OCI-LY7 (cell line): ENCODE data around the gene ZNF699. TPM values are rescaled to one million over a fixed set of nuclear protein-coding genes. Genes with fewer than 3 reads are reported as not detected.

Experiments used
- BruUV-seq: library from RNA; stranded (reverse); fragments of 400-500 nt; replicated peaks from 2 replicates; lab custom pipeline; 2021; lab: Mats Ljungman, UMichigan
- CTCF ChIA-PET: fragments of 300-600 bp; sonication (Branson Sonifier 250); formaldehyde crosslinking; loops from one replicate; lab custom pipeline; 2022; ENCODE audit warnings: antibody characterized with exemption; ENCODE audit not compliant: unreplicated experiment; lab: Charles Lee
- POLR2A ChIA-PET: fragments of 300-600 bp; sonication (Branson Sonifier 250); formaldehyde crosslinking; loops from one replicate; lab custom pipeline; 2022; ENCODE audit warnings: antibody characterized with exemption; lab: Charles Lee
- DNase-seq: peaks from one replicate; pipeline ENCODE4 v3.0.0-alpha.2; 2015; ENCODE audit warnings: low spot score
- H2AFZ ChIP-seq: fragments of 200-600 bp; sonication (generic), shearing (Covaris generic); 2 replicates; pipeline ENCODE4 v1.6.1; 2014; ENCODE audit warnings: mild to moderate bottlenecking, antibody characterized with exemption, low read length, moderate library complexity
- H3K27ac ChIP-seq: fragments of 200-600 bp; sonication (generic); 2 replicates; pipeline ENCODE4 v1.5.1; 2014; ENCODE audit warnings: mixed run types, low read depth, mild to moderate bottlenecking, moderate library complexity, low read length, inconsistent platforms; ENCODE audit not compliant: poor library complexity, severe bottlenecking
- H3K36me3 ChIP-seq: fragments of 200-600 bp; sonication (generic); 2 replicates; pipeline ENCODE4 v1.6.1; 2014; ENCODE audit warnings: mild to moderate bottlenecking, antibody characterized with exemption, low read length, moderate library complexity, mixed read lengths; ENCODE audit not compliant: insufficient read depth
- H3K4me1 ChIP-seq: fragments of 200-600 bp; sonication (generic); 2 replicates; pipeline ENCODE4 v1.5.1; 2014; ENCODE audit warnings: mild to moderate bottlenecking, low read length; ENCODE audit not compliant: insufficient read depth, poor library complexity, severe bottlenecking
- H3K4me2 ChIP-seq: fragments of 200-600 bp; sonication (generic); 2 replicates; pipeline ENCODE4 v1.6.1; 2014; ENCODE audit warnings: mild to moderate bottlenecking, low read length
- H3K4me3 ChIP-seq: fragments of 200-600 bp; sonication (generic); 2 replicates; pipeline ENCODE4 v1.5.1; 2014; ENCODE audit warnings: mild to moderate bottlenecking, low read depth, low read length; ENCODE audit not compliant: poor library complexity, severe bottlenecking
- H3K79me2 ChIP-seq: fragments of 200-600 bp; sonication (generic); 2 replicates; pipeline ENCODE4 v1.6.1; 2016; ENCODE audit warnings: low read depth, mild to moderate bottlenecking, low read length, moderate library complexity, mixed read lengths; ENCODE audit not compliant: insufficient read depth
- H3K9me2 ChIP-seq: fragments of 200-600 bp; sonication (generic); 2 replicates; pipeline ENCODE4 v1.6.1; 2016; ENCODE audit warnings: mild to moderate bottlenecking, low read length, mixed read lengths; ENCODE audit not compliant: insufficient read depth
- H3K9me3 ChIP-seq: fragments of 200-600 bp; sonication (generic); 2 replicates; pipeline ENCODE4 v1.6.1; 2014; ENCODE audit warnings: mild to moderate bottlenecking, mixed run types, low read length, mixed read lengths
- H4K20me1 ChIP-seq: fragments of 200-600 bp; sonication (generic); 2 replicates; pipeline ENCODE4 v1.6.1; 2014; ENCODE audit warnings: mild to moderate bottlenecking, antibody characterized with exemption, low read length, moderate library complexity, mixed read lengths; ENCODE audit not compliant: insufficient read depth
- CTCF ChIP-seq: fragments of 200-600 bp; sonication (generic); conservative IDR thresholded peaks from 2 replicates; pipeline ENCODE4 v1.5.1; 2014; ENCODE audit warnings: mild to moderate bottlenecking, antibody characterized with exemption, low read length, moderate library complexity, mixed read lengths
- EZH2phosphoT487 ChIP-seq: fragments of 200-600 bp; sonication (generic); IDR thresholded peaks from 2 replicates; pipeline ENCODE4 v1.6.1; 2018; ENCODE audit warnings: low read depth, borderline replicate concordance, mild to moderate bottlenecking, mixed run types, antibody characterized with exemption, low read length, moderate library complexity, mixed read lengths
- intact Hi-C: fragments of 100-400 bp; cut with micrococcal nuclease; formaldehyde crosslinking; loops from one replicate; pipeline ENCODE4 v1.10.0; 2022; ENCODE audit not compliant: unreplicated experiment
- total RNA-seq, 2 experiments: library from RNA; depleted of rRNA in 1 of 2; stranded (reverse); fragments of >200 nt in 1 of 2; shearing (Covaris generic) in 1 of 2; gene quantifications; 2 replicates each; pipeline ENCODE4 v1.2.3, GENCODE V29; 2014 to 2022

The ZNF699 gene
- total RNA-seq, 2 experiments from 2014 or later: 7.8 to 8.2 TPM

DNA sequence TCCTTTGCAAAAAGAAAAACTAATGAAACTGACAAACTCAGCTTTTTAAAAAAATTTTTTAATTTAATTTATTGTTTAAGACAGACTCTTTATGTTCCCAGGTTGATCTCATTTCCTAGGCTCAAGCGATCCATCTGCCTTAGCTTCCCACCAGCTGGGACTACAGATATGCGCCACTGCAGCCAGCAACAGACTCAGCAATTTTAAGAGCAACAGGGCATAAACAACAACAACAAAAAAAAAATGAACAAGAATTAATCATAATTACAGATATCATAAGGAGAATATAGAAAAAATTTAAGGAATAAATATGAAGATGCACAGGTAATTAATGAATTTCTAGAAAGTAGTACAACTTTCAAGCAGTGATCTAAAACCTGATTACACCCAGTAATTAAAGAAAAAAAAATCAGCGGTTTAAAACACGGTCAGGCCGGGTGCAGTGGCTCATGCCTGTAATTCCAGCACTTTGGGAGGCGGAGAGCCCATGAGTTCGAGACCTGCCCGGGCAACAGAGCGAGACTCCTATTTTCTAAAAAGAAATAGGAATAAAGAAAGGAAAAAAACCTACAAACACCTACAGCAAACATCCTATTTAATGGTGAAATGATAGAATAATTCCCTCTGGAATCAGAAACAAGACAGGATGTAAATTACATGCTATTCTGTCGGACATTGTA is 1.4 kb downstream of the ZNF699 start:
- H3K79me2 ChIP-seq: peaks cover 9% of the 10 kb centered on the region; the same call in 1 of the 2 replicates
- no peak for TF ChIP-seq CTCF
- TF ChIP-seq EZH2phosphoT487: no peak
- BruUV-seq: no TSS peak
- ChIA-PET CTCF (no interaction called here), POLR2A (interaction anchor here (0.8 kb wide), 1 partner anchor 276 kb away, joined by 4 read pairs; the partner anchor contains the start of gene ZNF121)
- peak overlapping the region; percentile 80 for H3K4me3 ChIP-seq
- intact Hi-C loops: loop anchor here (10.0 kb wide), 1 partner anchor 173 kb away; no protein-coding TSS in a partner anchor
- H4K20me1 ChIP-seq: no peaks in the 10 kb centered on the region
- peak overlapping the region; percentile 68 for H3K4me2 ChIP-seq
- H3K36me3 ChIP-seq: peaks cover 10% of the 10 kb centered on the region
- peaks cover 12% of the 10 kb centered on the region for H3K4me1 ChIP-seq
- H3K9me3 ChIP-seq: peaks cover 6% of the 10 kb centered on the region; the same call in 1 of the 2 replicates
- DNase-seq: no peak
- H3K27ac ChIP-seq: no peak overlapping the region
- H2AFZ ChIP-seq: peak overlapping the region; percentile 97; the same call in 1 of the 2 replicates
- H3K9me2 ChIP-seq: no peaks in the 10 kb centered on the region

DNA sequence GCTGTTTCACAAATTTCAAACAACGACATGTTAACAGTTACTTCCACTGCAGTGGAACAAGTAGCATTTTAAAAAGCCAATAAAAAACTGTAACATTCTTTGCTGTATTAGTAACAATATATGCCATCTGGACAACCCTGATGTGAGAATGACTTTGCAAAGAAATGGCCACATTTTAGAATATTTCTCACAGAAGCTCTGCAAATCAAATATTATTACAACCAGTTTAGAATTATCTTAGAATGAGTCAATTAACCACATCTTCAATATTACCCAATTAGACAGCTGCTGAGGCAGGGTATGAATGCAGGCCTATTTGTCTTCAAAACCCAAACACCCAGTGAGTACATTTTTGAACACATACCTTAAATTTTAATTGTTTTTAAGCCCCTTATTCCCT is 3.2 kb downstream of the ZNF699 start:
- Histone ChIP-seq H2AFZ (no peak overlapping the region), H3K4me3 (no peak overlapping the region), H3K9me2 (no peaks in the 10 kb centered on the region), H3K4me1 (peaks cover 12% of the 10 kb centered on the region), H3K4me2 (no peak overlapping the region), H3K27ac (no peak overlapping the region), H3K36me3 (peaks cover 27% of the 10 kb centered on the region), H3K79me2 (peaks cover 9% of the 10 kb centered on the region; the same call in 1 of the 2 replicates), H4K20me1 (no peaks in the 10 kb centered on the region), H3K9me3 (peaks cover 6% of the 10 kb centered on the region; the same call in 1 of the 2 replicates)
- intact Hi-C loops: loop anchor here (10.0 kb wide), 1 partner anchor 172 kb away; no protein-coding TSS in a partner anchor
- ChIA-PET POLR2A (no interaction called here), CTCF (interaction anchor here (0.7 kb wide), 1 partner anchor 455 kb away, joined by 3 read pairs; no protein-coding TSS in a partner anchor)
- no peak for DNase-seq
- TF ChIP-seq EZH2phosphoT487: no peak
- TF ChIP-seq CTCF: no peak
- BruUV-seq: no TSS peak

DNA sequence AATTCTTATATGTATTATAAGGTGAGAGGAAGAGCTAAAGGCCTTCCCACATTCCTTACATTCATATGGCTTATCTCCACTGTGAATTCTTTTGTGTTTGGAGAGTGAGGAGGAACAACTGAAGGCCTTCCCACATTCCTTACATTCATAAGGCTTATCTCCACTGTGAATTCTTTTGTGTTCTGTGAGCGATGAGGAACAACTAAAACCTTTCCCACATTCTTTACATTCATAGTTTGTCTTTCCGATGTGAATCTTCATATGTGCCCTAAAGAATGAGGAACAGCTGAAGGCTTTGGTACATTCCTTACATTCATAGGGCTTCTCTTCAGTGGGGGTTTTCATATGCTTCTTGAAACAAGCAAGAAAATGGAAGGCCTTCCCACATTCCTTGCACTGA is 13.3 kb downstream of the ZNF699 start:
- Histone ChIP-seq H3K9me2 (no peaks in the 10 kb centered on the region), H3K36me3 (peaks cover 64% of the 10 kb centered on the region), H4K20me1 (no peaks in the 10 kb centered on the region), H3K4me3 (no peak overlapping the region), H2AFZ (no peak overlapping the region), H3K4me1 (no peaks in the 10 kb centered on the region), H3K4me2 (no peak overlapping the region), H3K9me3 (peaks cover 47% of the 10 kb centered on the region), H3K79me2 (no peaks in the 10 kb centered on the region), H3K27ac (no peak overlapping the region)
- BruUV-seq: no TSS peak
- ChIA-PET CTCF (no interaction called here), POLR2A (no interaction called here)
- intact Hi-C loops: no loop called here
- TF ChIP-seq CTCF: no peak
- TF ChIP-seq EZH2phosphoT487: no peak
- DNase-seq: no peak
